ENCODE results near the gene TPP1.

Gene TPP1

GRCh38 chr11:6640036-6640984, 21.1 kb upstream of the TPP1 start:
- TF ChIP-seq CTCF (IDR thresholded peaks at IDR 0.05; ENCODE audit: control insufficient read depth, extremely low read depth, insufficient read depth) = no peak
- H3K4me3 ChIP-seq (ENCODE audit: low read depth, low read length) = no peak overlapping the region
- DNase-seq (ENCODE audit: low read depth) = no peak

GRCh38 chr11:6638429-6638828, 19.2 kb upstream of the TPP1 start:
- H3K4me3 ChIP-seq (ENCODE audit: low read depth, low read length) = no peak overlapping the region
- no peak for TF ChIP-seq CTCF (IDR thresholded peaks at IDR 0.05; ENCODE audit: control insufficient read depth, extremely low read depth, insufficient read depth)
- no peak for DNase-seq (ENCODE audit: low read depth)

GRCh38 chr11:6637871-6638270, 18.6 kb upstream of the TPP1 start:
- no peak for TF ChIP-seq CTCF (IDR thresholded peaks at IDR 0.05; ENCODE audit: control insufficient read depth, extremely low read depth, insufficient read depth)
- peak; percentile 19 for DNase-seq (ENCODE audit: low read depth)
- no peak overlapping the region for H3K4me3 ChIP-seq (ENCODE audit: low read depth, low read length)

GRCh38 chr11:6636480-6636879, 17.3 kb upstream of the TPP1 start:
- H3K4me3 ChIP-seq (ENCODE audit: low read depth, low read length) = no peak overlapping the region
- DNase-seq (ENCODE audit: low read depth) = no peak
- TF ChIP-seq CTCF (IDR thresholded peaks at IDR 0.05; ENCODE audit: control insufficient read depth, extremely low read depth, insufficient read depth) = no peak

- DNase-seq (ENCODE audit: low read depth) = no peak
- H3K4me3 ChIP-seq (ENCODE audit: low read depth, low read length) = no peak overlapping the region
- no peak for TF ChIP-seq CTCF (IDR thresholded peaks at IDR 0.05; ENCODE audit: control insufficient read depth, extremely low read depth, insufficient read depth)
These were observed 16.1 kb upstream of the TPP1 start for GRCh38 chr11:6635082-6635932.

GRCh38 chr11:6634534-6634933, 15.3 kb upstream of the TPP1 start:
- no peak for TF ChIP-seq CTCF (IDR thresholded peaks at IDR 0.05; ENCODE audit: control insufficient read depth, extremely low read depth, insufficient read depth)
- no peak overlapping the region for H3K4me3 ChIP-seq (ENCODE audit: low read depth, low read length)
- DNase-seq (ENCODE audit: low read depth) = no peak

Data from LNCaP clone FGC (cell line).